GM21825 (cell line): ENCODE results near the gene MBD6.

Source experiments
- ATAC-seq: cut with Tn5 transposase; IDR thresholded peaks from one replicate; pipeline ENCODE4 v1.9.1; 2021; ENCODE audit warnings: mild to moderate bottlenecking, moderate library complexity; ENCODE audit not compliant: unreplicated experiment

MBD6 gene, protein sequence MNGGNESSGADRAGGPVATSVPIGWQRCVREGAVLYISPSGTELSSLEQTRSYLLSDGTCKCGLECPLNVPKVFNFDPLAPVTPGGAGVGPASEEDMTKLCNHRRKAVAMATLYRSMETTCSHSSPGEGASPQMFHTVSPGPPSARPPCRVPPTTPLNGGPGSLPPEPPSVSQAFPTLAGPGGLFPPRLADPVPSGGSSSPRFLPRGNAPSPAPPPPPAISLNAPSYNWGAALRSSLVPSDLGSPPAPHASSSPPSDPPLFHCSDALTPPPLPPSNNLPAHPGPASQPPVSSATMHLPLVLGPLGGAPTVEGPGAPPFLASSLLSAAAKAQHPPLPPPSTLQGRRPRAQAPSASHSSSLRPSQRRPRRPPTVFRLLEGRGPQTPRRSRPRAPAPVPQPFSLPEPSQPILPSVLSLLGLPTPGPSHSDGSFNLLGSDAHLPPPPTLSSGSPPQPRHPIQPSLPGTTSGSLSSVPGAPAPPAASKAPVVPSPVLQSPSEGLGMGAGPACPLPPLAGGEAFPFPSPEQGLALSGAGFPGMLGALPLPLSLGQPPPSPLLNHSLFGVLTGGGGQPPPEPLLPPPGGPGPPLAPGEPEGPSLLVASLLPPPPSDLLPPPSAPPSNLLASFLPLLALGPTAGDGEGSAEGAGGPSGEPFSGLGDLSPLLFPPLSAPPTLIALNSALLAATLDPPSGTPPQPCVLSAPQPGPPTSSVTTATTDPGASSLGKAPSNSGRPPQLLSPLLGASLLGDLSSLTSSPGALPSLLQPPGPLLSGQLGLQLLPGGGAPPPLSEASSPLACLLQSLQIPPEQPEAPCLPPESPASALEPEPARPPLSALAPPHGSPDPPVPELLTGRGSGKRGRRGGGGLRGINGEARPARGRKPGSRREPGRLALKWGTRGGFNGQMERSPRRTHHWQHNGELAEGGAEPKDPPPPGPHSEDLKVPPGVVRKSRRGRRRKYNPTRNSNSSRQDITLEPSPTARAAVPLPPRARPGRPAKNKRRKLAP

GRCh38 chr12:57522011-57522886, at the start of gene MBD6:
TSS of gene MBD6 (plus strand) at chr12:57522824. CDS start at chr12:57524304, 1,480 bp downstream.
- ATAC-seq, result peak; percentile 30

GRCh38 chr12:57473392-57473791, 49.2 kb upstream of the MBD6 start:
- no peak for ATAC-seq

DNA sequence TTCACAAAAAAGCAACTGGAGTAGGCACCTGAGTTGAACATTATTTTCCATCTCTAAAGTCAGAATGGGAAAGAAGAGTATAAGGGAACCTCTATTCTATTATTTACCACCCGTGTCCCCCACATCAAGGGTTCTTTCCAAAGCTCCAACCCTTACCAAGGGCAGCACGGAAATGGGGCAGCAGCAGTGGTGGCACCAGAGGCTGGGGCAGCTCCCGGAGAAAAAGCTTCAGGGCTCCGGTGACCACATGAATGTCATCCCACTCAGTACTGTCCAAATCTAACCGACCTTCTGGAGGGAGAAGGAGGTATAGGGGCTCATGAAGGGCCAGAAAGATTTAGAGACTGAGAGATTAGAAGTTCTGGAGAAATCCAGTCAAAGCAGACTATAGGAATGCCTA, 48.7 kb upstream of the MBD6 start:
- no peak for ATAC-seq

DNA sequence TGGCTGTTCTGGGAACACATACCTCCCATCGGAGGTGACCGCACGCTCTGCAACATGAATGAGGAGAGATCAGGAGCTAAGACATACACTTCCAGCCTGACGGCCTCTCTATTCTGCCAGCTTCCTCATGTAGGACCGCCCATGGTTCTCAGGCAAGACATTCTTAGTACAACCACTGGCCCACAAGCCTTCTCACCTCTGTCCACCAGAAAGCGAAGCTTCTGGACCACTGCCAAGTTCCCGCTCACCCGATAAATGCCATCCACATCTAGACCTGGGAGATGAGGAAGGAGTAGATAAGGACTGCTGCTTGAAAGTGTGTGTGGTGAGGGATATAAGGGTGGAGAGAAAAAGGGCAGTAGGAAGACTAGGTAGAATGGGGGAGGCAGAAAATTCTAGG, 48.2 kb upstream of the MBD6 start:
- ATAC-seq, result no peak

DNA sequence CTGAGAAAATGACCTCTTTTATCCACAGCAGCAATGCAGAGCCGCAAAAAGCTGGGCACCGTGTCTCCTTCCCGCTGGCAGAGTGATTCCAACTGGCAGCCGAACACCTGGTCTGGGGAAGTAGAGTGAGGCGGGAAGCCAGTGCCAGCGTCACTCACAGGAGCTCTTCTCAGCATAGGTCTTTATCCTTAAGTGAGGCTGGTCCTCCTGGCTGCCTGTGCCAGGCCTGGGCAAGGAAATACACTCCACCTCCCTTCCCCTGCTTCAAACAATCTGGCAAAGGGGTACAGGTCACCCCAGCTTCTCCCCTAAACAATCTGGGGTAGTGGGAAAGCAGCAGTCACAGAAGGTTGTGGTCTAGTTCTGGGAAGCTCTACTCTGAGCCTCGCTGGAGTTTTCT, 47.8 kb upstream of the MBD6 start:
- no peak for ATAC-seq

DNA sequence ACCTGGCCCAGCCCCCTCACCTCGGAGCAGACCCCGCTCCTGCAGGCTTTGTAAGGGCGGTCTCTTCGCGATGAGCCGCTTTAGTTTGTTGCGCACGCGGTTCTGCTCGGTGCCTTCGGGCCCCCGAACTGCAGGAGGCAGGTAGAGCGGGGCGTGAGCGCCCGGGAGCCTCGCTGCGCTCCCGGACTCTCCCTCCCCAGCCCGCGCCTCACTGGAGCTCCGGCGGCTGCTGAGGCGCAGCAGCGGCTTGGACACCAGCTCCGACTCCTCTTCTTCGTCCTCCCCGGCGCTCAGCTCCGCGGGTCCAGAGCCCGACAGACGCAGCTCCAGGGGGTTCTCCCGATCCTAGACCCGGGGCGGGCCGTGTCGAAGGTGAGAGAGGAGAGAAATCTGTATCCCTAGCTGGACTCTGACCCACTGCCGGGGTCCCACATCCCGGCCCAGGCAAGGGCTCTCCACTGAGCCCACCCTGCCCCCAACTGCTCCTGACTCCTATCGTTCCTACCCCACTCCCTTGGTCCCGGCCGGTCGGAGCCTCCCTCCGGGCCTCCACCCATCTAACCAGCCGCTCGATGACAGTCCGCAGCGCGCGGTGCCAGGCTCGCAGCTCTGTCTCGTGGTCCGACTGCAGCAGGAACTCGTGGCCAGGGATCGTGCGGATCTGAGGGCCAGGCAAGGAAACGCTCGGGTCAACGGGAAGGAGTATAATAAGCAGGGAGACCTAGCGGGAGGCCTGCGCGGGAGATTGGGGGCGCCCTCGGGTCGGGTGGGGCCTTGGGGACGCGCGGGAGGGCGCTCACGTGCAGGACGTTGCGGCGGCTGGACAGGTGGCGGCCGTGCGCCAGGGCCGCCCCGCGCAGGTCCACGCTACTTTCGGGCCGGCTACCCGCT, 47.1 kb upstream of the MBD6 start:
- no peak for ATAC-seq

- ATAC-seq, result peak; percentile 31
These were observed 46.2 kb upstream of the MBD6 start for GRCh38 chr12:57476162-57476992.

DNA sequence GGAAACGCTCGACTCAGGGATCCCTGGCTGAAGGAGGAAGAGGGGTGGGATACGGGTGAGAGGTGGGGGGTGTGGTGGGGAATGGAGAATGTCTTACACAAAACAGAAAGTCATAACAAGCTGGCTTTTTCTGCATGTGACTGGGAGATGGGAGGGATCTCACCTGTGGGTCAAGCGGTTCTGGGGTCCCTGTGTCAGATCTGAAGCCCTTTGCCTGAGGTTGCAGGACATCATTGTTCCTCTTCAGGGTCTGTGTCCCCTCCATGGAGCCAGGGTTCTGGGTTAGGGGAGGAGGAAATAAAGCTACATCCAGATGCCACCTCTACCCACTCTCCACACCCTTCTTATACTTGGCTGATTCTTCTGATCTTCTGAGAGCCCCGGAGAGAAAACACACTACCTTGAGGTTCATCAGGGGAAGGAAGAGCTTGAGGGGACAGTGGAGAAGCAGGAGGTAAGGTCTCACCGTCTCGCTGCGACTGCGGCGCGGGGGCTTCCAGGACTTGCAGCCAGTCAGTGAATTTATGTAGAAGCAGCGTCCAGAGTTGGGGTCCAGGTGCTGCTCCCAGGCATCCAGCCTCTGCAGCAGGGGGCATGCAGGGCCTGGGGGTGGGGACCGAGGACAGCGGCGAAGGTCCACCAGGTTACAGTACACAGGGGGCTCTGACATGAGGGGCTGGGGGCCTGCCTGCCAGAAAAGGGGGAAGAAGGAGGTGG, 45.5 kb upstream of the MBD6 start:
- no peak for ATAC-seq

DNA sequence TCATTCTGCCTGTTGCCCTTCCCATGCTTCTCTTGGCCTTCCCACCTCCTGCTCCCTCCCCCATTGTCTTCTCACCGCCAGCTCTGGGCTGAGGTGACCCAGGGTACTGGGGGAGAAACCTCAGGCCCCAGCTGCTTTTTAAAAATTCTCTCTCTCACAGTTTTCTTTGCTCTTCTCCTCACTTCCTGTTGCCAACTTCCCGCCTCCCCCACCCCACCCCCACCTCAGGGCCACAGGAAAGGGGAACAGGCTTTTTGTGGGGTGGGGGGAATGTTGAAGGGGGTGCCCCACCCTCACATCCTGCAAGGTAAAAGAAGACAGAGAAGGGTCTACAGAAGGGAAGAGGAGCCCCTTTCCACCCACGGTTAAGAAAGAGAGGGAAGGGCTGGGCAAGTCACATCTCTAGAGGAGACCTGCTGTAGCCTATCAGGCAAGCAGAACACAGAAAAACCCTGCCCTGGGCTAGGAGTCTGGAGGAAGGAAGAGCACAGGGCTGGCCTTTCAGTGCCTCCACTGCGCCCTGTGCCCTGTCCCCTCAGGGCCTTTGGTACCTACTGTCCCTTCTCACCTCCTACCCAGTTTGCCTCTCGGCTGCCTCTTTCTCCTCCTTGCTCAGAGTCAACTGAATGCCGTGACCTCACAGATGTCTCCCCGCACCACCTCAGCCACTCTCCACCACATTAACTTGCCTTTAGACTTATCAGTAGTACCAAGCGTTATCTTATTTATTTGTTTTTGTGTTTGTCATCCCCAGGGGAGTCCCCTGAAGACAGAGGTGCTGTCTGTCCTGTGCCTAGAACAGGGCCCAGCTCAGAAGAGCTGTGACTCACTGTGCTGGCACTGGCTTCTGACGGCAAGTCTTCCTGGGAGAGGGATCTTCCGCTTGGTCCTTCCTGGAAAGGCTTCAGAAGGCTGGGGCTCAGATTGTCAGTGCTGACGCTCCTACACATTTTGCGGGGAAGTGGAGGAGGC, 44.6 kb upstream of the MBD6 start:
- peak; percentile 33 for ATAC-seq

GRCh38 chr12:57479043-57479375, 43.6 kb upstream of the MBD6 start:
- ATAC-seq, result no peak

DNA sequence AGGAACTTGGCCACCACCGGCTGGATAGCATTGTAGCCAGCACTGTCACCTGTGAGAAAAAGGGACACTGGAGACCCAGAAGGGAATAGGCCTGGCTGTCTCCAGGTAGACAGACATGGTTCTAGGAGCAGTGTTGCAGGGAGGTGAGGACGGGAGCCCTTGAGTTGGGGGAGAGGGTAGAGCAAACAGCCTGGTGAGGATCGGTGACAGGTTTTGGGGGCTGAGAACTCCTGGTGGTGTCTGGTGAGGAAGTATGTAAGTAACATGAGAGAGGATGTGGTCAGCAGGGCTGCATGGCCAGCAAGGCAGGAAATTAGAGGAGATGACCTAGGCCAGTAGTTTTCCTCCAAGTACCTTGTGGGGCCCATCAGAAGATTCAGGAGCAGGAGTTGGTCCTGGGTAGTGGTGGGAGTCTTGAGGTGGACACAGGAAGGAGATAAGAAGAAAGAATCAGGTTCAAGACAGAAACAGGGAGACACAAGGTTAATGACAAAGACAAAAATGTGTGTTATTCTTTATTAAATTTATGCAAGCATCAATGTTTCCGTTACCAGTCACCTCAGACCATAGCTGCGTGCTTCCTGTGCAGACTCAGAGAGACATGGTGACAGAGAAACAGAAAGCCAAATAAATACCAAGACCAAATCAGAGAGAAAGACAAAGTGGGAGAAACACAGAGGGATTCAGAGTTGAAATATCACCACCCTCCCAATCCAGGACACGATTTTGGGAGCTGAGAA, 43.1 kb upstream of the MBD6 start, which contains the start of gene ARHGAP9:
ARHGAP9 (minus strand) TSS at position 491 of the 740 bp plus-strand sequence; CDS start at position 31, 460 bp downstream.
- ATAC-seq, result no peak

DNA sequence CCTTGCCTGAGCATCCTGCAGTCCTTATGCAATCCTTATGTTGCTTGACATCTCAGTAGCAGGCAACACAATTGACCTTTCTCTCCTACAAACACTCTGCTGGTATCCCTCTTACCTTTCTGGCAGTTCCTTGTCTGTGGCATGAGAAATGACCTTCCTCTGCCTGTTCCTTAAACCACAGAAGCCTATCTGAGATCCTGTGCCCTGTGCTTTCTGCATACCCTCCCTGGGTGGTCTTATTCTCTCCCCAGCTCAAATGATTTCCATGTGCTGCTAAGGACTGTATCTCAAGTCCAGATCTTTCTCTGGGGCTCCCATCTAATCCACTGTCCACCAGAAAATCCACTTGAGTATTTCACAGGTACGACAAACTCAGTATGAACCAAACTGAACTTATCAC, 41.0 kb upstream of the MBD6 start:
- no peak for ATAC-seq

GRCh38 chr12:57483466-57483865, 39.2 kb upstream of the MBD6 start:
- ATAC-seq, result no peak

- ATAC-seq, result no peak
These were observed 36.9 kb upstream of the MBD6 start for GRCh38 chr12:57485695-57486094.

GRCh38 chr12:57487055-57487596, 35.5 kb upstream of the MBD6 start:
- ATAC-seq, result no peak
